ENCODE results near the gene FARP2. TPM values are rescaled to one million over a fixed set of nuclear protein-coding genes. Genes with fewer than 3 reads are reported as not detected.
"Not testable (repeated sequence)": the region's sequence is repeated elsewhere in the genome, so short reads cannot be mapped to it uniquely, and the experiment has no call there.

FARP2 gene
- total RNA-seq, 4 donors from 2014 or later: 27.6 to 44.0 (median 35.9) TPM

GRCh38 chr2:241393524-241394196, 37.6 kb downstream of the FARP2 start:
- Histone ChIP-seq H3K36me3 (peaks cover 0 to 27% of the 10 kb centered on the region in 2 donors), H3K9me3 (no peaks in the 10 kb centered on the region), H3K27me3 (no peaks in the 10 kb centered on the region), H3K4me3 (no peak overlapping the region), H3K4me1 (no peaks in the 10 kb centered on the region), H3K27ac (no peak overlapping the region)
- no peak for ATAC-seq
- WGBS, 2 donors (ENCODE audit: low coverage in 1 of 2): 73 to 90% methylated on average over 2 to 3 of the region's 3 CpGs
- TF ChIP-seq EP300 (IDR thresholded peaks at IDR 0.05): no peak
- TF ChIP-seq CTCF (IDR thresholded peaks at IDR 0.05): no peak
- TF ChIP-seq POLR2A (IDR thresholded peaks at IDR 0.05): no peak
- no peak for TF ChIP-seq POLR2AphosphoS5 (IDR thresholded peaks at IDR 0.05)

DNA sequence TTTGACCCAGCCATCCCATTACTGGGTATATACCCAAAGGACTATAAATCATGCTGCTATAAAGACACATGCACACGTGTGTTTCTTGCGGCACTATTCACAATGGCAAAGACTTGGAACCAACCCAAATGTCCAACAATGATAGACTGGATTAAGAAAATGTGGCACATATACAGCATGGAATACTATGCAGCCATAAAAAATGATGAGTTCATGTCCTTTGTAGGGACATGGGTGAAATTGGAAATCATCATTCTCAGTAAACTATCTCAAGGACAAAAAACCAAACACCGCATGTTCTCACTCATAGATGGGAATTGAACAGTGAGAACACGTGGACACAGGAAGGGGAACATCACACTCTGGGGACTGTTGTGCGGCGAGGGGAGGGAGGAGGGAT, 40.7 kb downstream of the FARP2 start:
- WGBS, 2 donors (ENCODE audit: low coverage in 1 of 2): 92 to 100% methylated on average over 1 to 6 of the region's 6 CpGs
- not testable (repeated sequence) for ATAC-seq, H3K9me3 ChIP-seq

GRCh38 chr2:241399941-241400922, 44.1 kb downstream of the FARP2 start:
- H3K27me3 ChIP-seq: no peaks in the 10 kb centered on the region
- no peaks in the 10 kb centered on the region for H3K4me1 ChIP-seq
- no peak for ATAC-seq
- no peak overlapping the region for H3K4me3 ChIP-seq
- WGBS, 2 donors (ENCODE audit: low coverage in 1 of 2): 49 to 100% methylated on average over 2 to 3 of the region's 10 CpGs
- TF ChIP-seq EP300 (IDR thresholded peaks at IDR 0.05): no peak
- TF ChIP-seq POLR2A (IDR thresholded peaks at IDR 0.05): no peak
- TF ChIP-seq POLR2AphosphoS5 (IDR thresholded peaks at IDR 0.05): no peak
- no peak for TF ChIP-seq CTCF (IDR thresholded peaks at IDR 0.05)
- H3K27ac ChIP-seq: no peak overlapping the region
- H3K36me3 ChIP-seq: peaks cover 0 to 24% of the 10 kb centered on the region in 2 donors
- no peaks in the 10 kb centered on the region for H3K9me3 ChIP-seq

More for the DNA sequence above, 40.7 kb downstream of the FARP2 start:
- H3K36me3 ChIP-seq: peaks cover 0 to 18% of the 10 kb centered on the region in 2 donors
- not testable (repeated sequence) for H3K27ac ChIP-seq, H3K4me1 ChIP-seq, H3K4me3 ChIP-seq, H3K27me3 ChIP-seq

DNA sequence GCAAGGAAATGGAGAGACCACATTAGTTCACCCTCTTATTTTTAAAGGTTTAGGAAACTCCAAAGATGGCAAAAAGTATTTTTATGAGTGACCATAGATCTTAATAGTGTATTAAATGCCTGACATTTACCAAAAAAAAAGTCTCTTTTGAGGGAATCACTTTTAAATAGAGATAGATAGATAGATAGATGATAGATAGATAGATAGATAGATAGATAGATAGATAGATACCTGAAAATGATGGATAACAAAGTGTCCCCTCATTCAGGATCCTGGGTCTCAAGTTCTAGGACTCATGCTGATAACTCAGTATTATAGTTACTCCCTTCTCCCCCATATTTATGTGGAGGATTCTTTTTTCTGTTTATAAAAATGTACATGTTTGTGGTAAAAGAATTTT, 52.8 kb downstream of the FARP2 start:
- H3K9me3 ChIP-seq: no peaks in the 10 kb centered on the region
- H3K27me3 ChIP-seq: no peaks in the 10 kb centered on the region
- no peak overlapping the region for H3K27ac ChIP-seq
- H3K4me1 ChIP-seq: no peaks in the 10 kb centered on the region
- no peak for ATAC-seq
- peaks cover 0 to 76% of the 10 kb centered on the region in 2 donors for H3K36me3 ChIP-seq
- no peak for TF ChIP-seq POLR2A (IDR thresholded peaks at IDR 0.05)
- no peak for TF ChIP-seq EP300 (IDR thresholded peaks at IDR 0.05)
- TF ChIP-seq POLR2AphosphoS5 (IDR thresholded peaks at IDR 0.05): no peak
- TF ChIP-seq CTCF (IDR thresholded peaks at IDR 0.05): no peak
- no peak overlapping the region for H3K4me3 ChIP-seq

- peaks cover 0 to 89% of the 10 kb centered on the region in 2 donors for H3K36me3 ChIP-seq
- TF ChIP-seq POLR2AphosphoS5 (IDR thresholded peaks at IDR 0.05) (no peak), CTCF (IDR thresholded peaks at IDR 0.05) (no peak), EP300 (IDR thresholded peaks at IDR 0.05) (no peak), POLR2A (IDR thresholded peaks at IDR 0.05) (no peak)
- 81 to 86% methylated on average over 3 to 9 of the region's 9 CpGs for WGBS, 2 donors (ENCODE audit: low coverage in 1 of 2)
- no peaks in the 10 kb centered on the region for H3K4me1 ChIP-seq
- no peak overlapping the region for H3K4me3 ChIP-seq
- peak; percentile 13 for ATAC-seq
- no peak overlapping the region for H3K27ac ChIP-seq
- H3K9me3 ChIP-seq: no peaks in the 10 kb centered on the region
- no peaks in the 10 kb centered on the region for H3K27me3 ChIP-seq
Measured at GRCh38 chr2:241410739-241411176, 54.7 kb downstream of the FARP2 start.
